Epidermal melanocyte (primary cell): ENCODE measurements around the gene ZNF532.

Experiments
- DNase-seq: peaks from one replicate; pipeline ENCODE4 v3.0.0; 2011; ENCODE audit warnings: low spot score; ENCODE audit not compliant: insufficient read length

Gene ZNF532

GRCh38 chr18:58870130-58870529, 5.5 kb downstream of the ZNF532 start:
- DNase-seq, result no peak

GRCh38 chr18:58870621-58871020, 5.9 kb downstream of the ZNF532 start:
- DNase-seq, result no peak

- no peak for DNase-seq
These were observed 7.1 kb downstream of the ZNF532 start for GRCh38 chr18:58871514-58872420.

- DNase-seq, result no peak
These were observed 14.0 kb downstream of the ZNF532 start for GRCh38 chr18:58878640-58879039.

- DNase-seq, result no peak
These were observed 16.8 kb downstream of the ZNF532 start for GRCh38 chr18:58881477-58881876.

GRCh38 chr18:58882044-58882443, 17.4 kb downstream of the ZNF532 start:
- no peak for DNase-seq

- no peak for DNase-seq
These were observed 18.0 kb downstream of the ZNF532 start for GRCh38 chr18:58882686-58883085.

GRCh38 chr18:58884680-58885079, 20.0 kb downstream of the ZNF532 start:
- no peak for DNase-seq

GRCh38 chr18:58886431-58886830, 21.8 kb downstream of the ZNF532 start:
- no peak for DNase-seq

- DNase-seq, result no peak
These were observed 22.4 kb downstream of the ZNF532 start for GRCh38 chr18:58886864-58887612.

GRCh38 chr18:58887613-58887963, 22.9 kb downstream of the ZNF532 start:
- DNase-seq, result peak; percentile 62

- DNase-seq, result no peak
These were observed 27.1 kb downstream of the ZNF532 start for GRCh38 chr18:58891776-58892175.

GRCh38 chr18:58892488-58892887, 27.8 kb downstream of the ZNF532 start:
- DNase-seq, result no peak

- DNase-seq, result no peak
These were observed 28.9 kb downstream of the ZNF532 start for GRCh38 chr18:58893388-58894099.

GRCh38 chr18:58894930-58895329, 30.3 kb downstream of the ZNF532 start:
- no peak for DNase-seq

GRCh38 chr18:58895385-58895784, 30.7 kb downstream of the ZNF532 start:
- no peak for DNase-seq

- DNase-seq, result no peak
These were observed 31.6 kb downstream of the ZNF532 start for GRCh38 chr18:58896268-58896667.

GRCh38 chr18:58896734-58897508, 32.2 kb downstream of the ZNF532 start:
- no peak for DNase-seq

- no peak for DNase-seq
These were observed 33.5 kb downstream of the ZNF532 start for GRCh38 chr18:58898010-58898799.

GRCh38 chr18:58900015-58900649, 35.5 kb downstream of the ZNF532 start:
- DNase-seq, result peak; percentile 48
